Naive thymus-derived CD8-positive, alpha-beta T cell (primary cell): ENCODE measurements around the gene C2CD4B. TPM values are rescaled to one million over a fixed set of nuclear protein-coding genes. Genes with fewer than 3 reads are reported as not detected.

Source experiments
- ATAC-seq, 2 donors: fragments of 150-1000 bp; cut with Tn5 transposase in 1 of 2; sonication (Bioruptor Pico), chemical (Tn5 transposase) in 1 of 2; 1 replicate in 1 of 2; 2 replicates in 1 of 2; pipeline ENCODE4 v1.10.0; 2021; ENCODE audit warnings: mild to moderate bottlenecking in 2 of 2, moderate library complexity in 2 of 2
- POLR2A ChIA-PET: fragments of 350-600 bp; sonication (Branson Sonifier 250); formaldehyde crosslinking; loops from one replicate; lab custom pipeline; 2021; ENCODE audit warnings: antibody characterized with exemption; lab: Charles Lee
- DNase-seq, 10 donors: peaks; one replicate each; pipeline versions ENCODE4 v3.0.0 to v3.0.0-alpha.2; 2020 to 2022
- H3K27ac Mint-ChIP-seq, 10 donors: one replicate each; pipeline ENCODE4 v1.8.0; 2020 to 2022; ENCODE audit warnings: mild to moderate bottlenecking in 10 of 10, mixed read lengths in 10 of 10, moderate library complexity in 4 of 10, inconsistent platforms in 1 of 10
- H3K27me3 Mint-ChIP-seq, 5 donors: one replicate each; pipeline ENCODE4 v1.8.0; 2021 to 2022; ENCODE audit warnings: mixed read lengths in 5 of 5
- H3K36me3 Mint-ChIP-seq, 3 donors: one replicate each; pipeline ENCODE4 v1.8.0; 2020 to 2022; ENCODE audit warnings: mixed read lengths in 3 of 3, mild to moderate bottlenecking in 2 of 3, inconsistent platforms in 1 of 3
- H3K4me1 Mint-ChIP-seq, 4 donors: one replicate each; pipeline ENCODE4 v1.8.0; 2021 to 2022; ENCODE audit warnings: mixed read lengths in 4 of 4
- H3K4me3 Mint-ChIP-seq, 10 donors: one replicate each; pipeline ENCODE4 v1.8.0; 2020 to 2022; ENCODE audit warnings: mild to moderate bottlenecking in 10 of 10, mixed read lengths in 10 of 10, moderate library complexity in 6 of 10, inconsistent platforms in 1 of 10
- H3K9me3 Mint-ChIP-seq, 9 donors: one replicate each; pipeline ENCODE4 v1.8.0; 2020 to 2022; ENCODE audit warnings: mixed read lengths in 9 of 9, mild to moderate bottlenecking in 3 of 9, inconsistent platforms in 1 of 9, moderate library complexity in 1 of 9
- polyA plus RNA-seq, 3 donors: library from polyadenylated mRNA; unstranded; fragments of 300-500 nt; fragmentation: Illumina TruSeq; gene quantifications; one replicate each; pipeline ENCODE4 v1.2.3, GENCODE V29; 2021
- total RNA-seq, 8 experiments: library from RNA in 2 of 8; stranded (reverse) in 2 of 8; gene quantifications; one replicate each; pipeline ENCODE4 v1.2.3 and lab custom pipeline; 2021 to 2026

Gene C2CD4B
- total and polyA plus RNA-seq, 5 experiments from 2014 or later = not detected

GRCh38 chr15:62183130-62183529 is 18.0 kb upstream of the C2CD4B start:
- H3K27ac Mint-ChIP-seq = no peak overlapping the region
- H3K27me3 Mint-ChIP-seq = peaks cover 0 to 16% (median 5%) of the 10 kb centered on the region in 5 donors
- POLR2A ChIA-PET = no interaction called here
- no peak overlapping the region for H3K4me3 Mint-ChIP-seq
- H3K36me3 Mint-ChIP-seq = no peaks in the 10 kb centered on the region
- ATAC-seq (no peak), DNase-seq (no peak)
- no peaks in the 10 kb centered on the region for H3K4me1 Mint-ChIP-seq
- H3K9me3 Mint-ChIP-seq = peaks cover 0 to 5% (median 0%) of the 10 kb centered on the region in 9 donors

- ATAC-seq = no peak
- H3K27ac Mint-ChIP-seq = no peak overlapping the region
- no peaks in the 10 kb centered on the region for H3K9me3 Mint-ChIP-seq
Observed at GRCh38 chr15:62173215-62173614, 8.1 kb upstream of the C2CD4B start.

GRCh38 chr15:62171882-62172281 is 6.8 kb upstream of the C2CD4B start:
- H3K4me3 Mint-ChIP-seq = no peak overlapping the region
- no peaks in the 10 kb centered on the region for H3K4me1 Mint-ChIP-seq
- H3K36me3 Mint-ChIP-seq = no peaks in the 10 kb centered on the region
- POLR2A ChIA-PET = no interaction called here
- ATAC-seq = no peak
- no peak for DNase-seq
- H3K9me3 Mint-ChIP-seq = no peaks in the 10 kb centered on the region
- no peak overlapping the region for H3K27ac Mint-ChIP-seq
- peaks cover 23 to 55% (median 46%) of the 10 kb centered on the region in 5 donors for H3K27me3 Mint-ChIP-seq

More at GRCh38 chr15:62173215-62173614, 8.1 kb upstream of the C2CD4B start:
- POLR2A ChIA-PET = no interaction called here
- no peak overlapping the region for H3K4me3 Mint-ChIP-seq
- no peaks in the 10 kb centered on the region for H3K36me3 Mint-ChIP-seq
- DNase-seq = no peak
- H3K27me3 Mint-ChIP-seq = peaks cover 14 to 41% (median 38%) of the 10 kb centered on the region in 5 donors
- H3K4me1 Mint-ChIP-seq = no peaks in the 10 kb centered on the region

- no peaks in the 10 kb centered on the region for H3K9me3 Mint-ChIP-seq
- H3K4me3 Mint-ChIP-seq = peak overlapping the region in 8 of 10 donors; percentile 24 to 74 (median 38)
- H3K27me3 Mint-ChIP-seq = peaks cover 30 to 71% (median 56%) of the 10 kb centered on the region in 5 donors
- ATAC-seq = no peak
- H3K36me3 Mint-ChIP-seq = no peaks in the 10 kb centered on the region
- H3K4me1 Mint-ChIP-seq = peaks cover 2 to 17% (median 17%) of the 10 kb centered on the region in 4 donors
- DNase-seq = no peak
- peak overlapping the region in 1 of 10 donors; percentile 24 for H3K27ac Mint-ChIP-seq
- POLR2A ChIA-PET = no interaction called here
Observed at GRCh38 chr15:62165793-62166375, 799 bp upstream of the C2CD4B start.

GRCh38 chr15:62164396-62165103 is 535 bp downstream of the C2CD4B start:
- POLR2A ChIA-PET = no interaction called here
- Mint-ChIP-seq H3K4me3 (peak overlapping the region; percentile 36 to 74 (median 60)), H3K27me3 (peaks cover 40 to 84% (median 59%) of the 10 kb centered on the region in 5 donors), H3K36me3 (no peaks in the 10 kb centered on the region), H3K9me3 (peaks cover 0 to 3% (median 0%) of the 10 kb centered on the region in 9 donors), H3K27ac (no peak overlapping the region), H3K4me1 (peaks cover 2 to 17% (median 17%) of the 10 kb centered on the region in 4 donors)
- no peak for DNase-seq
- ATAC-seq = peak in 1 of 2 donors; percentile 49

GRCh38 chr15:62164014-62164395 is 1.1 kb downstream of the C2CD4B start:
- POLR2A ChIA-PET = no interaction called here
- no peak overlapping the region for H3K4me3 Mint-ChIP-seq
- peaks cover 45 to 84% (median 57%) of the 10 kb centered on the region in 5 donors for H3K27me3 Mint-ChIP-seq
- no peak overlapping the region for H3K27ac Mint-ChIP-seq
- ATAC-seq (no peak), DNase-seq (no peak)
- H3K36me3 Mint-ChIP-seq = no peaks in the 10 kb centered on the region
- peaks cover 0 to 8% (median 0%) of the 10 kb centered on the region in 9 donors for H3K9me3 Mint-ChIP-seq
- peaks cover 2 to 17% (median 17%) of the 10 kb centered on the region in 4 donors for H3K4me1 Mint-ChIP-seq

- Mint-ChIP-seq H3K27ac (no peak overlapping the region), H3K4me3 (peak overlapping the region in 6 of 10 donors; percentile 16 to 58 (median 41)), H3K27me3 (peaks cover 49 to 84% (median 54%) of the 10 kb centered on the region in 5 donors), H3K4me1 (peaks cover 2 to 17% (median 17%) of the 10 kb centered on the region in 4 donors), H3K36me3 (no peaks in the 10 kb centered on the region), H3K9me3 (peaks cover 0 to 13% (median 3%) of the 10 kb centered on the region in 9 donors)
- DNase-seq (no peak), ATAC-seq (no peak)
- POLR2A ChIA-PET = no interaction called here
Observed at GRCh38 chr15:62163397-62164013, 1.6 kb downstream of the C2CD4B start.

- Mint-ChIP-seq H3K4me1 (peaks cover 0 to 8% (median 2%) of the 10 kb centered on the region in 4 donors), H3K4me3 (no peak overlapping the region), H3K27ac (no peak overlapping the region), H3K27me3 (peaks cover 2 to 29% (median 17%) of the 10 kb centered on the region in 5 donors), H3K9me3 (peaks cover 0 to 13% (median 10%) of the 10 kb centered on the region in 9 donors), H3K36me3 (peaks cover 0 to 12% (median 0%) of the 10 kb centered on the region in 3 donors)
- ATAC-seq (no peak), DNase-seq (no peak)
- POLR2A ChIA-PET = no interaction called here
Observed at GRCh38 chr15:62153228-62153627, 11.9 kb downstream of the C2CD4B start.

- POLR2A ChIA-PET = no interaction called here
- Mint-ChIP-seq H3K4me1 (peaks cover 0 to 8% (median 2%) of the 10 kb centered on the region in 4 donors), H3K27me3 (peaks cover 0 to 13% (median 8%) of the 10 kb centered on the region in 5 donors), H3K36me3 (no peaks in the 10 kb centered on the region), H3K4me3 (no peak overlapping the region), H3K9me3 (peaks cover 0 to 1% (median 0%) of the 10 kb centered on the region in 9 donors), H3K27ac (no peak overlapping the region)
- ATAC-seq (no peak), DNase-seq (no peak)
Observed at GRCh38 chr15:62150445-62150844, 14.6 kb downstream of the C2CD4B start.

- ATAC-seq (no peak), DNase-seq (no peak)
- POLR2A ChIA-PET = no interaction called here
- no peak overlapping the region for H3K4me3 Mint-ChIP-seq
- no peaks in the 10 kb centered on the region for H3K36me3 Mint-ChIP-seq
- peaks cover 0 to 8% (median under 1%) of the 10 kb centered on the region in 5 donors for H3K27me3 Mint-ChIP-seq
- no peak overlapping the region for H3K27ac Mint-ChIP-seq
- H3K9me3 Mint-ChIP-seq = peaks cover 0 to 1% (median 0%) of the 10 kb centered on the region in 9 donors
- peaks cover 0 to 8% (median 2%) of the 10 kb centered on the region in 4 donors for H3K4me1 Mint-ChIP-seq
Observed at GRCh38 chr15:62149729-62150128, 15.4 kb downstream of the C2CD4B start.

GRCh38 chr15:62147551-62147950 is 17.5 kb downstream of the C2CD4B start:
- Mint-ChIP-seq H3K4me1 (peaks cover 0 to 8% (median 2%) of the 10 kb centered on the region in 4 donors), H3K27ac (no peak overlapping the region), H3K9me3 (peaks cover 0 to 1% (median 0%) of the 10 kb centered on the region in 9 donors), H3K36me3 (no peaks in the 10 kb centered on the region), H3K27me3 (peaks cover 0 to 11% (median 0%) of the 10 kb centered on the region in 5 donors), H3K4me3 (no peak overlapping the region)
- ATAC-seq (no peak), DNase-seq (no peak)
- POLR2A ChIA-PET = no interaction called here

- no peaks in the 10 kb centered on the region for H3K36me3 Mint-ChIP-seq
- no peak for ATAC-seq
- H3K27ac Mint-ChIP-seq = no peak overlapping the region
- no peak overlapping the region for H3K4me3 Mint-ChIP-seq
- H3K9me3 Mint-ChIP-seq = peaks cover 0 to 1% (median 0%) of the 10 kb centered on the region in 9 donors
- POLR2A ChIA-PET = no interaction called here
- peaks cover 0 to 11% (median 0%) of the 10 kb centered on the region in 5 donors for H3K27me3 Mint-ChIP-seq
- H3K4me1 Mint-ChIP-seq = peaks cover 0 to 8% (median 2%) of the 10 kb centered on the region in 4 donors
- DNase-seq = no peak
Observed at GRCh38 chr15:62147149-62147548, 17.9 kb downstream of the C2CD4B start.
